SK-N-SH (cell line): ENCODE results near the gene FANCD2OS.

Experiments
- CHD2 ChIP-seq: fragments of 150-350 bp; IDR thresholded peaks from 2 replicates; pipeline ENCODE4 v1.6.1; 2018; ENCODE audit warnings: low read length; ENCODE audit not compliant: partially characterized antibody
- ELF1 ChIP-seq: IDR thresholded peaks from 2 replicates; pipeline ENCODE4 v1.4.0; 2012
- TF ChIP-seq, protein P1 (sequence below): fragments of 200-600 bp; sonication (generic); IDR thresholded peaks from 2 replicates; pipeline ENCODE4 v1.6.1; 2017; ENCODE audit warnings: antibody characterized with exemption, mild to moderate bottlenecking, moderate library complexity
- TF ChIP-seq, protein P2 (sequence below): IDR thresholded peaks from 2 replicates; pipeline ENCODE4 v1.4.0; 2012; ENCODE audit warnings: low read depth

DNA sequence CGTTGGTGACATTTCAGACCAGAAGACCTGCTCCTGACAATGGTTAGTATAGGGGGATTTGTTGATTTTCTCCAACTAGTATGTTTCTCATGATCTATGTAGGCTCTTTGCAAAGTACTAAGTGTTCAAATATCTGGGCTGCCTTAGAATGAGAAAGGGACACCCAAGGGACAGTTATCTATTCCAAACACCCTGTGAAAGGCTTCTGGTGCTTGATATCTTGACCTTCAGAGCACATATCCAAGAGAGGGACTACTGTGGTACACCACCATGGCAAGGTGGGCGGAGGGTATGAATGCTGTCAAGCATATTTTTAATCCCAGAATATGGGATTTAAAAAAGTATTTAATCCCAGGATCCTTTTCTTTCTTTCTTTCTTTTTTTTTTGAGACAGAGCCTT lies 1.1 kb downstream of the FANCD2OS start:
- TF ChIP-seq ELF1 (no peak), CHD2 (no peak)
- TF ChIP-seq, protein P1, sequence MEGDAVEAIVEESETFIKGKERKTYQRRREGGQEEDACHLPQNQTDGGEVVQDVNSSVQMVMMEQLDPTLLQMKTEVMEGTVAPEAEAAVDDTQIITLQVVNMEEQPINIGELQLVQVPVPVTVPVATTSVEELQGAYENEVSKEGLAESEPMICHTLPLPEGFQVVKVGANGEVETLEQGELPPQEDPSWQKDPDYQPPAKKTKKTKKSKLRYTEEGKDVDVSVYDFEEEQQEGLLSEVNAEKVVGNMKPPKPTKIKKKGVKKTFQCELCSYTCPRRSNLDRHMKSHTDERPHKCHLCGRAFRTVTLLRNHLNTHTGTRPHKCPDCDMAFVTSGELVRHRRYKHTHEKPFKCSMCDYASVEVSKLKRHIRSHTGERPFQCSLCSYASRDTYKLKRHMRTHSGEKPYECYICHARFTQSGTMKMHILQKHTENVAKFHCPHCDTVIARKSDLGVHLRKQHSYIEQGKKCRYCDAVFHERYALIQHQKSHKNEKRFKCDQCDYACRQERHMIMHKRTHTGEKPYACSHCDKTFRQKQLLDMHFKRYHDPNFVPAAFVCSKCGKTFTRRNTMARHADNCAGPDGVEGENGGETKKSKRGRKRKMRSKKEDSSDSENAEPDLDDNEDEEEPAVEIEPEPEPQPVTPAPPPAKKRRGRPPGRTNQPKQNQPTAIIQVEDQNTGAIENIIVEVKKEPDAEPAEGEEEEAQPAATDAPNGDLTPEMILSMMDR, result no peak
- TF ChIP-seq, protein P2, sequence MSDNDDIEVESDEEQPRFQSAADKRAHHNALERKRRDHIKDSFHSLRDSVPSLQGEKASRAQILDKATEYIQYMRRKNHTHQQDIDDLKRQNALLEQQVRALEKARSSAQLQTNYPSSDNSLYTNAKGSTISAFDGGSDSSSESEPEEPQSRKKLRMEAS, result no peak
